ENCODE results near the gene RND3.

Gene RND3

DNA sequence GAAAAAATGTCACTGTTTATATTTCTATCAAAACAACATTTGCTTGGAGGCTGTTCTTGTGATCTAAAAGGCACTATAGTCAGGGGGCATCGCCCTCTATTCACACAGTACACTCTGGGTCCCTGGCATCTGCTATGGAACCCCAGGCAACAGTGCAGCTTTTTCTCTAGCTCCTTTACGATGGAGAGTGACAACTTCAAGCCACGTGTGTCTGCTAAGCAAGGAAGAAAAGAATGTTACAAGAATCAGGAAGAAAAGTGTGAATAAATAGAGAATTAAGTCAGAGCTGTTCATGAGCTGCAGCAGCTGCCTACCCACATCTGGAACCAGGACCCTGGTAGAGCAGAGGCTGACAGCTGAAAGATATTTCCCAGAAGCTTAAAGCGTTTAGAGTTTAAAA, 11.2 kb downstream of the RND3 start:
- no peaks in the 10 kb centered on the region for H3K9me3 ChIP-seq (ENCODE audit: control extremely low read depth in 1 of 5, control insufficient read depth in 4 of 5, insufficient read depth in 2 of 5, low read depth in 1 of 5, low read length in 4 of 5)
- H3K36me3 ChIP-seq (ENCODE audit: control insufficient read depth in 4 of 4, insufficient read depth in 4 of 4, low read length in 3 of 4): no peaks in the 10 kb centered on the region
- H3K4me1 ChIP-seq (ENCODE audit: control extremely low read depth in 1 of 4, control insufficient read depth in 4 of 4, insufficient read depth in 4 of 4, low read length in 3 of 4): no peaks in the 10 kb centered on the region
- 79% methylated on average over 3 of the region's 4 CpGs for WGBS (ENCODE audit: insufficient coverage)
- CTCF ChIA-PET: no interaction called here
- no peak overlapping the region for H3K4me3 ChIP-seq (ENCODE audit: control insufficient read depth in 1 of 7, extremely low read depth in 1 of 7, insufficient read depth in 4 of 7, low read depth in 2 of 7, low read length in 6 of 7)
- H3K27ac ChIP-seq (ENCODE audit: insufficient read depth in 1 of 2, low read depth in 1 of 2, low read length in 2 of 2, poor library complexity in 1 of 2, severe bottlenecking in 2 of 2): no peak overlapping the region
- POLR2A ChIA-PET: no interaction called here
- H3K27me3 ChIP-seq (replicated peaks in 2 of 5; ENCODE audit: control insufficient read depth in 4 of 5, insufficient read depth in 5 of 5, low read length in 4 of 5): peaks cover 2 to 13% (median 4%) of the 10 kb centered on the region in 5 experiments
- no peak for DNase-seq

DNA sequence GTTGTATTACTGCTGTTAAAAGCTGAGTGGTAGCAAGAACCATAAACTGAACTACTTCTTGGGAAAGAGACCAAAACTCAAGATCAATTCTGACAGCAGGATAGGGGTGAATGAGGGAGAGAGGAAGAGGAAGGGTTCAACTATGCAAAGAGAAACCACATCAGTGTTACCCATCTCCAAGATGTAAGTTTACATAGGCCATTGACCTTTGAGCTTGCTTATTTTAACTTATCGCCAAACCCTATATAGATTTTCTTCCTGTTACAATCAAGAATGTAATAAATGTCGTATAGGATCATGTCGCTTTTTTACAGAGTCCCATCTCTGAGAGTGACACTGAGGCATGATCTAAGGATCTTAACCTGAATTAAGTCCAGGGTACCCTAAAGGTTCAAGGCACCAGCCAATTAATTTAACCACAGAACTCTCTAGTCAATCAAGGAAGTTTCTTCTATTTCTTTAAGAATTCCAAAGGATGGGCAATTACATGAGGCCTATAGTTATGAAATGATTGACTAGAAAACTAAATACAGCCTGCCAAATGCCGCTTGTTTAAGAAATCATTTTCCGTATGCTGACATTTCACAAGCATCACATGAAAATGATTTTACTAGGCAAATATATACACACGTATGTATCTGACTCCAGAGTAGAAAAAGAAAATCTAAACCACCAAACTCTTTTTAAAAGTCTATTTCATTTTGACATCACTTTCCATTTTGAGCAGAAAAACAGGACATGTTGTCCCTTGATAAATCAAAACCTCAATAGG, 11.8 kb downstream of the RND3 start:
- no peak overlapping the region for H3K4me3 ChIP-seq (ENCODE audit: control insufficient read depth in 1 of 7, extremely low read depth in 1 of 7, insufficient read depth in 4 of 7, low read depth in 2 of 7, low read length in 6 of 7)
- H3K9me3 ChIP-seq (ENCODE audit: control extremely low read depth in 1 of 5, control insufficient read depth in 4 of 5, insufficient read depth in 2 of 5, low read depth in 1 of 5, low read length in 4 of 5): no peaks in the 10 kb centered on the region
- no peak overlapping the region for H3K27ac ChIP-seq (ENCODE audit: insufficient read depth in 1 of 2, low read depth in 1 of 2, low read length in 2 of 2, poor library complexity in 1 of 2, severe bottlenecking in 2 of 2)
- 96% methylated on average over 6 of the region's 6 CpGs for WGBS (ENCODE audit: insufficient coverage)
- POLR2A ChIA-PET: no interaction called here
- no peaks in the 10 kb centered on the region for H3K4me1 ChIP-seq (ENCODE audit: control extremely low read depth in 1 of 4, control insufficient read depth in 4 of 4, insufficient read depth in 4 of 4, low read length in 3 of 4)
- DNase-seq: no peak
- peaks cover 2 to 8% (median 3%) of the 10 kb centered on the region in 5 experiments for H3K27me3 ChIP-seq (replicated peaks in 2 of 5; ENCODE audit: control insufficient read depth in 4 of 5, insufficient read depth in 5 of 5, low read length in 4 of 5)
- CTCF ChIA-PET: no interaction called here
- H3K36me3 ChIP-seq (ENCODE audit: control insufficient read depth in 4 of 4, insufficient read depth in 4 of 4, low read length in 3 of 4): no peaks in the 10 kb centered on the region

- H3K4me1 ChIP-seq (ENCODE audit: control extremely low read depth in 1 of 4, control insufficient read depth in 4 of 4, insufficient read depth in 4 of 4, low read length in 3 of 4): no peaks in the 10 kb centered on the region
- DNase-seq: no peak
- H3K9me3 ChIP-seq (ENCODE audit: control extremely low read depth in 1 of 5, control insufficient read depth in 4 of 5, insufficient read depth in 2 of 5, low read depth in 1 of 5, low read length in 4 of 5): no peaks in the 10 kb centered on the region
- ChIA-PET POLR2A (no interaction called here), CTCF (no interaction called here)
- H3K4me3 ChIP-seq (ENCODE audit: control insufficient read depth in 1 of 7, extremely low read depth in 1 of 7, insufficient read depth in 4 of 7, low read depth in 2 of 7, low read length in 6 of 7): no peak overlapping the region
- H3K27me3 ChIP-seq (replicated peaks in 2 of 5; ENCODE audit: control insufficient read depth in 4 of 5, insufficient read depth in 5 of 5, low read length in 4 of 5): peaks cover 0 to 3% (median 2%) of the 10 kb centered on the region in 5 experiments
- no peak overlapping the region for H3K27ac ChIP-seq (ENCODE audit: insufficient read depth in 1 of 2, low read depth in 1 of 2, low read length in 2 of 2, poor library complexity in 1 of 2, severe bottlenecking in 2 of 2)
- 100% methylated on average over 3 of the region's 4 CpGs for WGBS (ENCODE audit: insufficient coverage)
- H3K36me3 ChIP-seq (ENCODE audit: control insufficient read depth in 4 of 4, insufficient read depth in 4 of 4, low read length in 3 of 4): no peaks in the 10 kb centered on the region
Measured at GRCh38 chr2:150474326-150475074, 13.0 kb downstream of the RND3 start.

- Histone ChIP-seq H3K36me3 (ENCODE audit: control insufficient read depth in 4 of 4, insufficient read depth in 4 of 4, low read length in 3 of 4) (no peaks in the 10 kb centered on the region), H3K27me3 (replicated peaks in 2 of 5; ENCODE audit: control insufficient read depth in 4 of 5, insufficient read depth in 5 of 5, low read length in 4 of 5) (peaks cover 0 to 3% (median 2%) of the 10 kb centered on the region in 5 experiments), H3K9me3 (ENCODE audit: control extremely low read depth in 1 of 5, control insufficient read depth in 4 of 5, insufficient read depth in 2 of 5, low read depth in 1 of 5, low read length in 4 of 5) (no peaks in the 10 kb centered on the region), H3K27ac (ENCODE audit: insufficient read depth in 1 of 2, low read depth in 1 of 2, low read length in 2 of 2, poor library complexity in 1 of 2, severe bottlenecking in 2 of 2) (no peak overlapping the region), H3K4me1 (ENCODE audit: control extremely low read depth in 1 of 4, control insufficient read depth in 4 of 4, insufficient read depth in 4 of 4, low read length in 3 of 4) (no peaks in the 10 kb centered on the region), H3K4me3 (ENCODE audit: control insufficient read depth in 1 of 7, extremely low read depth in 1 of 7, insufficient read depth in 4 of 7, low read depth in 2 of 7, low read length in 6 of 7) (no peak overlapping the region)
- CTCF ChIA-PET: no interaction called here
- POLR2A ChIA-PET: no interaction called here
- DNase-seq: no peak
- 100% methylated on average over 2 of the region's 3 CpGs for WGBS (ENCODE audit: insufficient coverage)
Measured at GRCh38 chr2:150473767-150474166, 13.7 kb downstream of the RND3 start.

- WGBS (ENCODE audit: insufficient coverage): 80% methylated on average over 1 of the region's 2 CpGs
- Histone ChIP-seq H3K4me1 (ENCODE audit: control extremely low read depth in 1 of 4, control insufficient read depth in 4 of 4, insufficient read depth in 4 of 4, low read length in 3 of 4) (no peaks in the 10 kb centered on the region), H3K4me3 (ENCODE audit: control insufficient read depth in 1 of 7, extremely low read depth in 1 of 7, insufficient read depth in 4 of 7, low read depth in 2 of 7, low read length in 6 of 7) (no peak overlapping the region), H3K27me3 (replicated peaks in 2 of 5; ENCODE audit: control insufficient read depth in 4 of 5, insufficient read depth in 5 of 5, low read length in 4 of 5) (peaks cover 0 to 2% (median 0%) of the 10 kb centered on the region in 5 experiments), H3K36me3 (ENCODE audit: control insufficient read depth in 4 of 4, insufficient read depth in 4 of 4, low read length in 3 of 4) (no peaks in the 10 kb centered on the region), H3K9me3 (ENCODE audit: control extremely low read depth in 1 of 5, control insufficient read depth in 4 of 5, insufficient read depth in 2 of 5, low read depth in 1 of 5, low read length in 4 of 5) (no peaks in the 10 kb centered on the region), H3K27ac (ENCODE audit: insufficient read depth in 1 of 2, low read depth in 1 of 2, low read length in 2 of 2, poor library complexity in 1 of 2, severe bottlenecking in 2 of 2) (no peak overlapping the region)
- ChIA-PET POLR2A (no interaction called here), CTCF (no interaction called here)
- DNase-seq: no peak
Measured at GRCh38 chr2:150472511-150472899, 15.0 kb downstream of the RND3 start.

GRCh38 chr2:150471813-150472510, 15.5 kb downstream of the RND3 start:
- 67% methylated on average over 1 of the region's 3 CpGs for WGBS (ENCODE audit: insufficient coverage)
- ChIA-PET CTCF (no interaction called here), POLR2A (no interaction called here)
- H3K36me3 ChIP-seq (ENCODE audit: control insufficient read depth in 4 of 4, insufficient read depth in 4 of 4, low read length in 3 of 4): no peaks in the 10 kb centered on the region
- H3K4me1 ChIP-seq (ENCODE audit: control extremely low read depth in 1 of 4, control insufficient read depth in 4 of 4, insufficient read depth in 4 of 4, low read length in 3 of 4): no peaks in the 10 kb centered on the region
- no peaks in the 10 kb centered on the region for H3K9me3 ChIP-seq (ENCODE audit: control extremely low read depth in 1 of 5, control insufficient read depth in 4 of 5, insufficient read depth in 2 of 5, low read depth in 1 of 5, low read length in 4 of 5)
- no peak overlapping the region for H3K27ac ChIP-seq (ENCODE audit: insufficient read depth in 1 of 2, low read depth in 1 of 2, low read length in 2 of 2, poor library complexity in 1 of 2, severe bottlenecking in 2 of 2)
- no peak overlapping the region for H3K4me3 ChIP-seq (ENCODE audit: control insufficient read depth in 1 of 7, extremely low read depth in 1 of 7, insufficient read depth in 4 of 7, low read depth in 2 of 7, low read length in 6 of 7)
- H3K27me3 ChIP-seq (replicated peaks in 2 of 5; ENCODE audit: control insufficient read depth in 4 of 5, insufficient read depth in 5 of 5, low read length in 4 of 5): peaks cover 0 to 2% (median 0%) of the 10 kb centered on the region in 5 experiments
- DNase-seq: no peak

- H3K27ac ChIP-seq (ENCODE audit: insufficient read depth in 1 of 2, low read depth in 1 of 2, low read length in 2 of 2, poor library complexity in 1 of 2, severe bottlenecking in 2 of 2): no peak overlapping the region
- H3K4me1 ChIP-seq (ENCODE audit: control extremely low read depth in 1 of 4, control insufficient read depth in 4 of 4, insufficient read depth in 4 of 4, low read length in 3 of 4): no peaks in the 10 kb centered on the region
- no peak overlapping the region for H3K4me3 ChIP-seq (ENCODE audit: control insufficient read depth in 1 of 7, extremely low read depth in 1 of 7, insufficient read depth in 4 of 7, low read depth in 2 of 7, low read length in 6 of 7)
- DNase-seq: no peak
- H3K27me3 ChIP-seq (replicated peaks in 2 of 5; ENCODE audit: control insufficient read depth in 4 of 5, insufficient read depth in 5 of 5, low read length in 4 of 5): peaks cover 0 to 4% (median 0%) of the 10 kb centered on the region in 5 experiments
- ChIA-PET CTCF (no interaction called here), POLR2A (interaction anchor here (0.7 kb wide), 1 partner anchor 485 kb away, joined by 3 read pairs; no protein-coding TSS in a partner anchor)
- H3K36me3 ChIP-seq (ENCODE audit: control insufficient read depth in 4 of 4, insufficient read depth in 4 of 4, low read length in 3 of 4): no peaks in the 10 kb centered on the region
- no peaks in the 10 kb centered on the region for H3K9me3 ChIP-seq (ENCODE audit: control extremely low read depth in 1 of 5, control insufficient read depth in 4 of 5, insufficient read depth in 2 of 5, low read depth in 1 of 5, low read length in 4 of 5)
- WGBS (ENCODE audit: insufficient coverage): 100% methylated on average over 5 of the region's 5 CpGs
Measured at GRCh38 chr2:150470435-150470834, 17.0 kb downstream of the RND3 start.
